GM23338 (cell line): ENCODE data around the gene GATAD2B.

Experiments used
- CREB1 ChIP-seq: fragments of 250-450 bp; sonication (Bioruptor Pico); IDR thresholded peaks from 2 replicates; pipeline ENCODE4 v1.5.0; 2020; ENCODE audit warnings: low read depth, mild to moderate bottlenecking, moderate library complexity
- EZH2 ChIP-seq: fragments of 200-600 bp; sonication (generic); IDR thresholded peaks from one replicate; pipeline ENCODE4 v1.8.0; 2017; ENCODE audit warnings: antibody characterized with exemption, mild to moderate bottlenecking, low read depth; ENCODE audit not compliant: unreplicated experiment
- EZH2phosphoT487 ChIP-seq: fragments of 200-600 bp; sonication (generic); IDR thresholded peaks from one replicate; pipeline ENCODE4 v1.8.1; 2018; ENCODE audit warnings: antibody characterized with exemption; ENCODE audit not compliant: unreplicated experiment
- JUNB ChIP-seq: IDR thresholded peaks from one replicate; pipeline ENCODE4 v1.6.1; 2016; ENCODE audit warnings: antibody characterized with exemption; ENCODE audit not compliant: unreplicated experiment
- POLR2AphosphoS5 ChIP-seq: IDR thresholded peaks from 2 replicates; pipeline ENCODE4 v1.6.1; 2016; ENCODE audit warnings: antibody characterized with exemption, low read depth
- STAT1 ChIP-seq: IDR thresholded peaks from one replicate; pipeline ENCODE4 v1.6.1; 2016; ENCODE audit warnings: antibody characterized with exemption; ENCODE audit not compliant: unreplicated experiment
- ZNF114 ChIP-seq: fragments of 250-450 bp; sonication (Bioruptor Pico); IDR thresholded peaks from 2 replicates; pipeline ENCODE4 v1.5.0; 2020; ENCODE audit warnings: mild to moderate bottlenecking, moderate library complexity
- ZNF331 ChIP-seq: fragments of 250-450 bp; sonication (Bioruptor Pico); IDR thresholded peaks from 2 replicates; pipeline ENCODE4 v1.5.0; 2020; ENCODE audit warnings: low read depth, mild to moderate bottlenecking, moderate library complexity
- TF ChIP-seq, protein P1 (sequence below), 2 experiments: fragments of 200-600 bp in 1 of 2; sonication (generic) in 1 of 2; conservative IDR thresholded peaks; 2 replicates each; pipeline versions ENCODE4 v1.5.1 to v1.6.1; 2016 to 2017; ENCODE audit warnings: antibody characterized with exemption in 2 of 2, low read depth in 2 of 2, mild to moderate bottlenecking in 2 of 2, moderate library complexity in 1 of 2
- TF ChIP-seq, protein P2 (sequence below): IDR thresholded peaks from one replicate; pipeline ENCODE4 v1.6.1; 2018; ENCODE audit warnings: antibody characterized with exemption; ENCODE audit not compliant: unreplicated experiment
- TF ChIP-seq, protein P3 (sequence below): IDR thresholded peaks from 2 replicates; pipeline ENCODE4 v1.6.1; 2016; ENCODE audit warnings: antibody characterized with exemption

DNA sequence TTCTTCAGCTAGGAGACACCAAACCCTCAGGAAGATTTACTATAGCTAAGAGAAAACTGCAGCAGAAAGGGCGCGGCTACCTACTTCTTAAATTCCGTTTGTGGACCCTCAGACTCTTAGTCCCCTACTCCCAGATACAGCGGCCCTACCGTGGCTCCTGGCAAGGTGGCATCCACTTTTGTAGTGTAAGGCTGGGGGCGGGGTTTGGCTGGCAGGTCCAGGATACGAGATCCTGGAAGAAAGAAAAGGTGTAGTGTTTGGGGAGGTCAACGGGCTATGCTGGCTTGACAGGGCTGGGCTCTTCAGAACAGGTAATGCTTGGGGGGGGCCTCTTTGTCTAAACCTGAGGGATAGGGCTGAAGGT, 45.2 kb upstream of the GATAD2B start:
- TF ChIP-seq, protein P1, sequence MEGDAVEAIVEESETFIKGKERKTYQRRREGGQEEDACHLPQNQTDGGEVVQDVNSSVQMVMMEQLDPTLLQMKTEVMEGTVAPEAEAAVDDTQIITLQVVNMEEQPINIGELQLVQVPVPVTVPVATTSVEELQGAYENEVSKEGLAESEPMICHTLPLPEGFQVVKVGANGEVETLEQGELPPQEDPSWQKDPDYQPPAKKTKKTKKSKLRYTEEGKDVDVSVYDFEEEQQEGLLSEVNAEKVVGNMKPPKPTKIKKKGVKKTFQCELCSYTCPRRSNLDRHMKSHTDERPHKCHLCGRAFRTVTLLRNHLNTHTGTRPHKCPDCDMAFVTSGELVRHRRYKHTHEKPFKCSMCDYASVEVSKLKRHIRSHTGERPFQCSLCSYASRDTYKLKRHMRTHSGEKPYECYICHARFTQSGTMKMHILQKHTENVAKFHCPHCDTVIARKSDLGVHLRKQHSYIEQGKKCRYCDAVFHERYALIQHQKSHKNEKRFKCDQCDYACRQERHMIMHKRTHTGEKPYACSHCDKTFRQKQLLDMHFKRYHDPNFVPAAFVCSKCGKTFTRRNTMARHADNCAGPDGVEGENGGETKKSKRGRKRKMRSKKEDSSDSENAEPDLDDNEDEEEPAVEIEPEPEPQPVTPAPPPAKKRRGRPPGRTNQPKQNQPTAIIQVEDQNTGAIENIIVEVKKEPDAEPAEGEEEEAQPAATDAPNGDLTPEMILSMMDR (conservative IDR thresholded peaks at IDR 0.05; ENCODE audit: low read depth in 2 of 2) = no peak
- TF ChIP-seq POLR2AphosphoS5 (no peak), JUNB (no peak), EZH2 (no peak), EZH2phosphoT487 (no peak), ZNF331 (no peak), CREB1 (no peak), STAT1 (no peak), ZNF114 (CRISPR knock-in tag) (no peak)
- TF ChIP-seq, protein P2, sequence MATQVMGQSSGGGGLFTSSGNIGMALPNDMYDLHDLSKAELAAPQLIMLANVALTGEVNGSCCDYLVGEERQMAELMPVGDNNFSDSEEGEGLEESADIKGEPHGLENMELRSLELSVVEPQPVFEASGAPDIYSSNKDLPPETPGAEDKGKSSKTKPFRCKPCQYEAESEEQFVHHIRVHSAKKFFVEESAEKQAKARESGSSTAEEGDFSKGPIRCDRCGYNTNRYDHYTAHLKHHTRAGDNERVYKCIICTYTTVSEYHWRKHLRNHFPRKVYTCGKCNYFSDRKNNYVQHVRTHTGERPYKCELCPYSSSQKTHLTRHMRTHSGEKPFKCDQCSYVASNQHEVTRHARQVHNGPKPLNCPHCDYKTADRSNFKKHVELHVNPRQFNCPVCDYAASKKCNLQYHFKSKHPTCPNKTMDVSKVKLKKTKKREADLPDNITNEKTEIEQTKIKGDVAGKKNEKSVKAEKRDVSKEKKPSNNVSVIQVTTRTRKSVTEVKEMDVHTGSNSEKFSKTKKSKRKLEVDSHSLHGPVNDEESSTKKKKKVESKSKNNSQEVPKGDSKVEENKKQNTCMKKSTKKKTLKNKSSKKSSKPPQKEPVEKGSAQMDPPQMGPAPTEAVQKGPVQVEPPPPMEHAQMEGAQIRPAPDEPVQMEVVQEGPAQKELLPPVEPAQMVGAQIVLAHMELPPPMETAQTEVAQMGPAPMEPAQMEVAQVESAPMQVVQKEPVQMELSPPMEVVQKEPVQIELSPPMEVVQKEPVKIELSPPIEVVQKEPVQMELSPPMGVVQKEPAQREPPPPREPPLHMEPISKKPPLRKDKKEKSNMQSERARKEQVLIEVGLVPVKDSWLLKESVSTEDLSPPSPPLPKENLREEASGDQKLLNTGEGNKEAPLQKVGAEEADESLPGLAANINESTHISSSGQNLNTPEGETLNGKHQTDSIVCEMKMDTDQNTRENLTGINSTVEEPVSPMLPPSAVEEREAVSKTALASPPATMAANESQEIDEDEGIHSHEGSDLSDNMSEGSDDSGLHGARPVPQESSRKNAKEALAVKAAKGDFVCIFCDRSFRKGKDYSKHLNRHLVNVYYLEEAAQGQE = no peak
- TF ChIP-seq, protein P3, sequence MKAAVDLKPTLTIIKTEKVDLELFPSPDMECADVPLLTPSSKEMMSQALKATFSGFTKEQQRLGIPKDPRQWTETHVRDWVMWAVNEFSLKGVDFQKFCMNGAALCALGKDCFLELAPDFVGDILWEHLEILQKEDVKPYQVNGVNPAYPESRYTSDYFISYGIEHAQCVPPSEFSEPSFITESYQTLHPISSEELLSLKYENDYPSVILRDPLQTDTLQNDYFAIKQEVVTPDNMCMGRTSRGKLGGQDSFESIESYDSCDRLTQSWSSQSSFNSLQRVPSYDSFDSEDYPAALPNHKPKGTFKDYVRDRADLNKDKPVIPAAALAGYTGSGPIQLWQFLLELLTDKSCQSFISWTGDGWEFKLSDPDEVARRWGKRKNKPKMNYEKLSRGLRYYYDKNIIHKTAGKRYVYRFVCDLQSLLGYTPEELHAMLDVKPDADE = no peak
